Fibroblast of mammary gland (primary cell): ENCODE measurements around the gene CCDC201.

Experiments
- DNase-seq: peaks from one replicate; pipeline ENCODE4 v3.0.0-alpha.2; 2010; ENCODE audit warnings: low read depth
- H3K4me3 ChIP-seq: 2 replicates; pipeline ENCODE4 v1.5.1; 2011; ENCODE audit warnings: low read depth, mild to moderate bottlenecking, low read length, moderate library complexity; ENCODE audit not compliant: control insufficient read depth
- TF ChIP-seq, protein P1 (sequence below): conservative IDR thresholded peaks from 2 replicates; pipeline ENCODE4 v1.5.1; 2011; ENCODE audit warnings: low read depth, low read length, inconsistent platforms; ENCODE audit not compliant: control insufficient read depth, insufficient read depth

Gene CCDC201

DNA sequence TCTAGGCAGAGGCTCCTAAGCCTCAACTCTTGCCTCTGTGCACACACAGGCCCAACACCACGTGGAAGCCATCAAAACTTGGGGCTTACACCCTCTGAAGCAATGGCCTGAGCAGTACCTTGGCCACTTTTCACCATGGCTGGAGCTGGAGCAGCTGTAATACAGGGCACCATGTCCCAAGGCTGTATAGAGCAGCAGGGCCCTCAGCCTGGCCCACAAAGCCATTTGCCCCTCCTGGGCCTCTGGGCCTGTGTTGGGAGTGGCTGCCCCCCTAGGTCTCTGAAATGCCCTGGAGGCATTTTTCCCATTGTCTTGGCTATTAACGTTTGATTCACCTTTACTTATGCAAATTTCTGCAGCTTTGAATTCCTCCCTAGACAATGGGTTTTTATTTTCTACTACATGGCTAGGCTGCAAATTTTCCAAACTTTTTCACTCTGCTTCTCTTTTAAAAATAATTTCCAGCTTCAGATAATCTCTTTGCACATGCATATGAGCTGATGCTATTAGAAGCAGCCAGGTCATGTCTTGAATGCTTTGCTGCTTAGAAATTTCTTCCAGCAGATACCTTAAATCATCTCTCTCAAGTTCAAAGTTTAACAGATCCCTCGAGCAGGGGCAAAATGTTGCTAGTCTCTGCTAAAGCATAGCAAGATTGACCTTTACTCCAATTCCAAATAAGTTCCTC lies 5.7 kb upstream of the CCDC201 start:
- no peak for DNase-seq
- no peak overlapping the region for H3K4me3 ChIP-seq
- TF ChIP-seq, protein P1, sequence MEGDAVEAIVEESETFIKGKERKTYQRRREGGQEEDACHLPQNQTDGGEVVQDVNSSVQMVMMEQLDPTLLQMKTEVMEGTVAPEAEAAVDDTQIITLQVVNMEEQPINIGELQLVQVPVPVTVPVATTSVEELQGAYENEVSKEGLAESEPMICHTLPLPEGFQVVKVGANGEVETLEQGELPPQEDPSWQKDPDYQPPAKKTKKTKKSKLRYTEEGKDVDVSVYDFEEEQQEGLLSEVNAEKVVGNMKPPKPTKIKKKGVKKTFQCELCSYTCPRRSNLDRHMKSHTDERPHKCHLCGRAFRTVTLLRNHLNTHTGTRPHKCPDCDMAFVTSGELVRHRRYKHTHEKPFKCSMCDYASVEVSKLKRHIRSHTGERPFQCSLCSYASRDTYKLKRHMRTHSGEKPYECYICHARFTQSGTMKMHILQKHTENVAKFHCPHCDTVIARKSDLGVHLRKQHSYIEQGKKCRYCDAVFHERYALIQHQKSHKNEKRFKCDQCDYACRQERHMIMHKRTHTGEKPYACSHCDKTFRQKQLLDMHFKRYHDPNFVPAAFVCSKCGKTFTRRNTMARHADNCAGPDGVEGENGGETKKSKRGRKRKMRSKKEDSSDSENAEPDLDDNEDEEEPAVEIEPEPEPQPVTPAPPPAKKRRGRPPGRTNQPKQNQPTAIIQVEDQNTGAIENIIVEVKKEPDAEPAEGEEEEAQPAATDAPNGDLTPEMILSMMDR: no peak

DNA sequence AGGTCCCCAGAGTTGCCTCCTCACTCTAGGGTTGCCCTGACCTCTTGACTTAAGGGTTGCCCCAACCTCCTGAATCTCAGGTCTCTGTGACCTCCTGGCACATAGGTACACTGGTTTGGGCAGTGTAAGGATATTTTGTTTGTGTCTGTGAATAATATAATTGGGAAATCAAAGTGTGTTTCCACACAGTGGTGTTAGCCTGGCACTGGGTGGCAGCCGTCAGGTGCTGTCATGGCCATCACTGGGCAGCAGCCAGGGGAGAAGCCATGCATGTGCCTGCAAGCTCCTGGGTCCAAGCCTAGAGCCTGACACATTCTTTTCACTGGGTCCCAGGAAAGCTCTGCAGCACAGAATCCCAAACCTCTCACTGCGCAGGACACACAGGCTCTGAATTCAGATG lies 3.6 kb upstream of the CCDC201 start:
- TF ChIP-seq, protein P1: no peak
- H3K4me3 ChIP-seq: no peak overlapping the region

DNA sequence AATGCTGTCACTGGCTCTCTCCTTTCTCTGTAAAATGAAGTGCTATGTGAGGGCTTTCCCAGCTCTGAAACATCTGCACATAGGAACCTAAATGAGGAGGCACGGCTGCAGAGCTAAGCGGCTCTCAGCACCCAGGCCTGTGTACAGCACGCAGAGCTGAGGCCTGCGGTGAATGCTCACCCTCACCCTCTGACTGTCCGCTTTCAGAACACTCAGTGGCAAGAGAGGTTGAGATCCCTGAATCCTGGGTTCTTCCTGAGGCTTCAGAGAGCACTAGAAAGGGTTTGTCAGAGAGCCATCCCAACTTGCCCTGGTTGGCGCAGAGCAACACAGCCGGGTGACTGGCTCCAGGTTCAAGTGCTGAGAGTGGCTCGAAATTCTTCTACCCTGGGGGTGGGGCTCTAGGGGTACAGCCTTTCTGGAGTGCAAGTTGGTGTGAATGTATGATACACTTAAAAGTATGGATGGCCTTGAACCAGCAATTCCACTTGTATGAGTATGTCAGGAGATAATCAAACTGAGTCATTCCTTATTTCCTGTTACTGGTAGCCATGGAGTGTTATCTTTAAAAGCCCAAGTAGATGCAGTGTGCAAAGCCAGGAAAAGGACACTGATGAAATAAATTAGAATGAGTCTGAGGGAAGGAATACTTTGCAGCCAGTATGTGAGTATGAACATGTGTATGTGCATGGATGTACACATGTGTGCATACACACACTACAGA lies 1.7 kb upstream of the CCDC201 start:
- no peak overlapping the region for H3K4me3 ChIP-seq
- TF ChIP-seq, protein P1: no peak
- DNase-seq: peak; percentile 69

More for the DNA sequence above, 3.6 kb upstream of the CCDC201 start:
- DNase-seq: no peak

DNA sequence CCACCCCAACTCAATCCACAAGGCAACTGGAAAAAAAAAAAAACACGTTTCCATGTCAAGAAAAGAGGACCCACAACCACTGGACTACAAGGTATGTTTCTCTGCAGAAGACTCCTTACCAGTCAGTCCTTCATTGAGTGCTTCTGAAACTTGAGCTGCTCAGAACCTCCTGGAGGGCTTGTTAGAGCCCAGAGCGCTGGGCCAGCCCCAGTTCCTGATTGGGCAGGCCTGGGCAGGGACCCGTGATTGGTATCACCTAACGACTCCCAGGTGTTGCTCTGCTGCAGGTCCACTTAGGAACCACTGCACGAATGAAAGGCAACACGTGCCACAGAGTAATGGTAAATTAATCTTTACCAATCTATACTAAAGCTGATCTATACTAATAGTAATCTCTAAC lies 473 bp upstream of the CCDC201 start:
- TF ChIP-seq, protein P1: no peak
- no peak overlapping the region for H3K4me3 ChIP-seq
- no peak for DNase-seq

DNA sequence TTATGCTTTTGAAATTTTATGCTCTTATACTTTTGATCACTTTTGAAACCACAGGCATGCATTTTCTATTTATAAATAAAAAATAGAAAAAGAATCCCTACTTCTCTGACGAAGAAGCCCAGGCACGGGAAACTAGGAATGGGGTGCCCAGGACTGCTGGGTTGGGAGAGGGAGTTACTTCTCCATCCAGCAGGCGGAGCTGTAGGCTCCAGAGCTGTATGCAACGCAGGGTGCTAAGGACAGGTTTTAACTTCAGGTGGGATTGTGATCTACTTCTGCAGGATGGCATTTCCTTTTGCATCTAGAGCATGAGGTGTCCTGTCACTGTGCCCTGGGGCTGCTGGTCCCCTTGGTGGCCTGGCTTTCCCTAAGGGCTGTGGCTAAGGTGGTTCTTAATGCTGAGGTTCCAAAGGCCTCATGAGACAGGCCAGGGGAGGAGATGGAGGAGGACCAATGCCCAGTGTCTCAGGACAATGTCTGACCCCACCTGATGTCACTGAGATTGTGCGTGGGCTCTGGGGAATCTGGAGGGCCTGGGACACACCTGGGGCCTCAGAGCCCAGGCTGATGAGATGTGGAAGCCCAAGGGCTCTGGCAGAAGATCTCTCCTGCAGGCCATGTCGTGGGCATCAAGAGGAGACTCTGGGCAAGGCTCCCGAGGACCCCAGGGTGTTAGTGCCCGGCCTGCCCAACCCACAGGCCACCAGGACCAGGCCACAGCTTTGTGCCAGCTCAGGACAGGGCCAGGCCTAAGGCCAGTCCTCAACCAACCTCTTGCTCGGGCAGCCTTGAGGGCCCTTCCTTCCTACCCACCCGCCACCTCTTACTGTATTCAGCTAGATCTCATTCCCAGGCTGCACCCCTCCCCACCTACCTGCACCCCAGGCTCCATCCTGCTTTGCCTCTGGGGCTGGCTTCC lies 507 bp downstream of the CCDC201 start:
- TF ChIP-seq, protein P1: peak; percentile 45
- H3K4me3 ChIP-seq: no peak overlapping the region
- DNase-seq: no peak

DNA sequence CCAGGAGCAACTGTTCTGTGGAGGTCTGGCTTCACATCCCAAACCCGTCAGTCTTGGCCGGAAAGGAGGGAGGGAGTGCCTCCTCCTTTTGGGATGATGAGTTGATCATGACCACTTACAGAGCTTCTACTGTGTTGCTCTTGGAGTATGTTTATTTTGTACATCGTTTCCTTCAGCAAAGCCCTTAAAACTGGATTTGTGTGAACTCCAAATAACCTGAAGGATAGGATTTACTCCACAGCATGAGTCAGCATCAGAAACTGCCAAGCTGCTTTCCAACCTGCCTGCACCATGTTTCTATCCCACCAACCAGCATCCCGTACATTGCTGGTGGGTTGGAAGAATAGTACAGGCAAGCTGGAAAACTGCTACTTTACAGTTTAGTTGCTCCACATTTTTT lies 3.5 kb downstream of the CCDC201 start:
- no peak overlapping the region for H3K4me3 ChIP-seq
- TF ChIP-seq, protein P1: no peak
- DNase-seq: peak; percentile 25
